Upper lobe of left lung (tissue), 6 donors: Measurements from ENCODE around the gene FER1L5. TPM values are rescaled to one million over a fixed set of nuclear protein-coding genes. Genes with fewer than 3 reads are reported as not detected.

Source experiments
- ATAC-seq, 2 donors: fragments of 200-7000 bp; cut with Tn5 transposase; one replicate each; pipeline ENCODE4 v1.9.1; 2022; ENCODE audit warnings: mild to moderate bottlenecking in 2 of 2, moderate library complexity in 2 of 2; ENCODE audit not compliant: low FRiP score in 2 of 2
- DNase-seq, 2 donors: peaks; one replicate each; pipeline ENCODE4 v3.0.0-alpha.2; 2019 to 2020
- H3K27ac ChIP-seq, 4 donors: fragments of 200-600 bp; sonication (generic); one replicate each; pipeline ENCODE4 v1.5.1; 2016 to 2019
- H3K27me3 ChIP-seq, 4 donors: fragments of 200-600 bp; sonication (generic); one replicate each; pipeline ENCODE4 v1.5.1; 2017 to 2019
- H3K36me3 ChIP-seq, 4 donors: fragments of 200-600 bp; sonication (generic); one replicate each; pipeline ENCODE4 v1.5.1; 2016 to 2019
- H3K4me1 ChIP-seq, 4 donors: fragments of 200-600 bp; sonication (generic); one replicate each; pipeline ENCODE4 v1.5.1; 2018 to 2019
- H3K4me3 ChIP-seq, 4 donors: fragments of 200-600 bp; sonication (generic); one replicate each; pipeline ENCODE4 v1.5.1; 2017 to 2019; ENCODE audit warnings: mild to moderate bottlenecking in 2 of 4, moderate library complexity in 1 of 4
- H3K9me3 ChIP-seq, 4 donors: fragments of 200-600 bp; sonication (generic); one replicate each; pipeline ENCODE4 v1.5.1; 2018 to 2019
- EP300 ChIP-seq, 4 donors: sonication (generic); formaldehyde crosslinking; IDR thresholded peaks; one replicate each; pipeline ENCODE4 v1.5.1; 2017; ENCODE audit warnings: antibody characterized with exemption in 4 of 4, control low read depth in 2 of 4
- POLR2A ChIP-seq, 4 donors: fragments of 450-650 bp; IDR thresholded peaks; one replicate each; pipeline ENCODE4 v1.5.1; 2016 to 2017; ENCODE audit warnings: antibody characterized with exemption in 4 of 4, mild to moderate bottlenecking in 2 of 4
- POLR2AphosphoS5 ChIP-seq, 2 donors: sonication (generic); formaldehyde crosslinking; IDR thresholded peaks; one replicate each; pipeline ENCODE4 v1.5.1; 2017; ENCODE audit warnings: antibody characterized with exemption in 2 of 2
- WGBS, 2 donors: methylation state at CpG; one replicate each; pipeline ENCODE4 v1.1.5; 2017 to 2018; 5-methylcytosine and 5-hydroxymethylcytosine counted together
- total RNA-seq, 6 donors: library from RNA; depleted of rRNA in 4 of 6; stranded (reverse); fragments of >200 nt in 4 of 6; gene quantifications; one replicate each; pipeline versions ENCODE4 v1.1.0 to v1.2.1, GENCODE V29; 2016 to 2021
- TF ChIP-seq, protein P1 (sequence below), 6 experiments: fragments of 450-650 bp in 4 of 6; fragments of 200-600 bp in 2 of 6; sonication (generic) in 2 of 6; IDR thresholded peaks; one replicate each; pipeline ENCODE4 v1.5.1; 2016 to 2019; ENCODE audit warnings: antibody characterized with exemption in 6 of 6
- donor health status: DM: no; HTN: no; CAD: no; lungs with moderate emphysema.
- donor health status: DM: no; HTN: yes; CAD: no; lungs with severe emphysema.

FER1L5 gene
- total RNA-seq, 6 donors from 2014 or later, result 0.15 to 5.2 (median 0.43) TPM

DNA sequence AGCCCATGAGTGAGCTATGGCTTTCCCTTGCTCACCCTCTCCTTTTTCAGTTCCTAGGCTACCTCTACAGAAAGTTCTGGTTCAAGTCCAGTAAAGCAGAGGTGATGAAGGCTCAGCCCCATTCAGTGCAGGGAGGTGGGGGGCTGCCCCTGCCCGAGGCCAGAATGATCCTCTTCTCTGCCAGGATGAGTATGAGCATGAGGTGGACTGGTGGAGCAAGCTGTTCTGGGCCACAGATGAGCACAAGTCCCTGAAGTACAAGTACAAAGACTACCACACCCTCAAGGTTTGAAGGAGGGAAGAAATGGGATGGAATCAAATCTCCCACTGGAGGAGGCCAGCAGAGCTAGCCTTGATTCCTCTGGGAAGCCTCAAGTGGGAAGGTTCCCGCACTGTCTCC, 54.9 kb downstream of the FER1L5 start:
- 33 to 88% methylated on average over 1 to 2 of the region's 2 CpGs for WGBS, 2 donors
- Histone ChIP-seq H3K36me3 (peaks cover 0 to 7% (median 3%) of the 10 kb centered on the region in 4 donors), H3K27me3 (no peaks in the 10 kb centered on the region), H3K4me3 (no peak overlapping the region), H3K27ac (no peak overlapping the region), H3K4me1 (peaks cover 0 to 7% (median 0%) of the 10 kb centered on the region in 4 donors), H3K9me3 (no peaks in the 10 kb centered on the region)
- no peak for TF ChIP-seq POLR2AphosphoS5 (IDR thresholded peaks at IDR 0.05)
- no peak for TF ChIP-seq POLR2A (IDR thresholded peaks at IDR 0.05)
- TF ChIP-seq, protein P1, sequence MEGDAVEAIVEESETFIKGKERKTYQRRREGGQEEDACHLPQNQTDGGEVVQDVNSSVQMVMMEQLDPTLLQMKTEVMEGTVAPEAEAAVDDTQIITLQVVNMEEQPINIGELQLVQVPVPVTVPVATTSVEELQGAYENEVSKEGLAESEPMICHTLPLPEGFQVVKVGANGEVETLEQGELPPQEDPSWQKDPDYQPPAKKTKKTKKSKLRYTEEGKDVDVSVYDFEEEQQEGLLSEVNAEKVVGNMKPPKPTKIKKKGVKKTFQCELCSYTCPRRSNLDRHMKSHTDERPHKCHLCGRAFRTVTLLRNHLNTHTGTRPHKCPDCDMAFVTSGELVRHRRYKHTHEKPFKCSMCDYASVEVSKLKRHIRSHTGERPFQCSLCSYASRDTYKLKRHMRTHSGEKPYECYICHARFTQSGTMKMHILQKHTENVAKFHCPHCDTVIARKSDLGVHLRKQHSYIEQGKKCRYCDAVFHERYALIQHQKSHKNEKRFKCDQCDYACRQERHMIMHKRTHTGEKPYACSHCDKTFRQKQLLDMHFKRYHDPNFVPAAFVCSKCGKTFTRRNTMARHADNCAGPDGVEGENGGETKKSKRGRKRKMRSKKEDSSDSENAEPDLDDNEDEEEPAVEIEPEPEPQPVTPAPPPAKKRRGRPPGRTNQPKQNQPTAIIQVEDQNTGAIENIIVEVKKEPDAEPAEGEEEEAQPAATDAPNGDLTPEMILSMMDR (IDR thresholded peaks at IDR 0.05), result no peak
- no peak for TF ChIP-seq EP300 (IDR thresholded peaks at IDR 0.05)
- no peak for ATAC-seq
- no peak for DNase-seq

- Histone ChIP-seq H3K27me3 (no peaks in the 10 kb centered on the region), H3K36me3 (peaks cover 0 to 16% (median 8%) of the 10 kb centered on the region in 4 donors), H3K9me3 (no peaks in the 10 kb centered on the region), H3K27ac (no peak overlapping the region), H3K4me3 (no peak overlapping the region), H3K4me1 (no peaks in the 10 kb centered on the region)
- WGBS, 2 donors, result 90 to 97% methylated on average over 7 to 14 of the region's 14 CpGs
- no peak for TF ChIP-seq POLR2A (IDR thresholded peaks at IDR 0.05)
- TF ChIP-seq POLR2AphosphoS5 (IDR thresholded peaks at IDR 0.05), result no peak
- TF ChIP-seq, protein P1 (IDR thresholded peaks at IDR 0.05), result no peak
- TF ChIP-seq EP300 (IDR thresholded peaks at IDR 0.05), result no peak
- DNase-seq (no peak), ATAC-seq (no peak)
These were observed 55.8 kb downstream of the FER1L5 start for GRCh38 chr2:96698221-96698861.

DNA sequence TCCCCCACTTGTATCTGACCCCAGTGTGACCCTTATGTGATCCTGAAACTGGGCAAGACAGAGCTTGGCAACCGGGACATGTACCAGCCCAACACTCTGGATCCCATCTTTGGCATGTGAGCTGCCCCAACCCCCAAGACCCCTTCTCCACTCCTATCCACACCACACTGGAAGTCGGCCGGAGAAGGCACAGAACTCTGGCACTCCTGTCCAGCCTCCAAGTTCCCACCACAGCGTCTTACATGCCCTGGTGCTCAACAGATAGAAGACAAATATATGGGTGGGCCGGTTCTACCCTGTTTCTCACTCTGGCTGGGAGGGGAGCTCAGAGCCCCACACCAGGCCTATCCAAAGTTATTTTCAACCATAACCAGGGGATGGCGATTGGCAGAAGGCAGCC, 56.5 kb downstream of the FER1L5 start:
- Histone ChIP-seq H3K27ac (no peak overlapping the region), H3K9me3 (no peaks in the 10 kb centered on the region), H3K4me3 (no peak overlapping the region), H3K27me3 (no peaks in the 10 kb centered on the region), H3K36me3 (peaks cover 0 to 17% (median 9%) of the 10 kb centered on the region in 4 donors), H3K4me1 (no peaks in the 10 kb centered on the region)
- ATAC-seq (no peak), DNase-seq (no peak)
- WGBS, 2 donors, result 88 to 100% methylated on average over 1 to 6 of the region's 6 CpGs
- no peak for TF ChIP-seq POLR2A (IDR thresholded peaks at IDR 0.05)
- no peak for TF ChIP-seq POLR2AphosphoS5 (IDR thresholded peaks at IDR 0.05)
- TF ChIP-seq, protein P1 (IDR thresholded peaks at IDR 0.05), result no peak

DNA sequence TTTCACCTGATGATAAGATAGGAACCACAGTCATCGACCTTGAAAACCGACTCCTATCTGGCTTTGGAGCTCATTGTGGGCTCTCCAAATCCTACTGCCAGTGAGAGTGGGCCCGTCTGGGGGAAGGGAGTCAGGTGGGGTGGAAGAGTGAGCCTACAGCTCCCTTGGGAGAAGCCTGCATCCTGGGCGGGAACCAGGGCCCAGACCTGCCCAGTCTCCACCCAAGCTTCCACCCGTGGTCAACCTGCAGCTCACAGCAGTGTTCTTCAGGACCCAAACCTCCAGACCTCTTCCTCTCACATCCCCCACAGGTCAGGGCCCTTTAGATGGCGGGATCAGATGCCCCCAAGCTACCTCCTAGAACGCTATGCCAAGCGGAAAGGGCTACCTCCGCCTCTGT, 57.1 kb downstream of the FER1L5 start:
- Histone ChIP-seq H3K27me3 (no peaks in the 10 kb centered on the region), H3K27ac (no peak overlapping the region), H3K4me3 (no peak overlapping the region), H3K9me3 (no peaks in the 10 kb centered on the region), H3K4me1 (no peaks in the 10 kb centered on the region), H3K36me3 (peaks cover 0 to 17% (median 12%) of the 10 kb centered on the region in 4 donors)
- WGBS, 2 donors, result 89 to 94% methylated on average over 7 to 9 of the region's 9 CpGs
- ATAC-seq (no peak), DNase-seq (no peak)
- TF ChIP-seq, protein P1 (IDR thresholded peaks at IDR 0.05), result no peak
- TF ChIP-seq POLR2AphosphoS5 (IDR thresholded peaks at IDR 0.05) (no peak), POLR2A (IDR thresholded peaks at IDR 0.05) (no peak), EP300 (IDR thresholded peaks at IDR 0.05) (no peak)

DNA sequence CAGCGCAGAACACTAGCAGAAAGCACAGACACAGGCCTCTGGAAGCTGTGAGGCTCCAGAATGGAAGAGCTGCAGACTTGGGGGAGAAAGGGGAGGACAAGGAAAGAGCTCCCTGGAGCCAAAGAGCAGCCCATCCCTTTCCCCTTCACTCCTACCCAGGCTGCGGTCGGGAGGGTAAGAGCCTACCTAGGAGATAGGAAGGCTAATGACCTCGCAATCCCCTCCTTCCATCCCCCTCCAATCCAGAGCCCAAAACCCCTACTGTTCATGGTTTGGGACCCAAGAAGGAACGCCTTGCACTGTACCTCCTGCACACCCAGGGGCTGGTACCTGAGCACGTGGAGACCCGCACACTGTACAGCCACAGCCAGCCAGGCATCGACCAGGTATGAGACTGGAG, 57.5 kb downstream of the FER1L5 start:
- WGBS, 2 donors, result 96% methylated on average over 6 to 8 of the region's 8 CpGs
- Histone ChIP-seq H3K4me3 (no peak overlapping the region), H3K9me3 (no peaks in the 10 kb centered on the region), H3K36me3 (peaks cover 0 to 21% (median 13%) of the 10 kb centered on the region in 4 donors), H3K27ac (no peak overlapping the region), H3K4me1 (no peaks in the 10 kb centered on the region), H3K27me3 (no peaks in the 10 kb centered on the region)
- TF ChIP-seq POLR2AphosphoS5 (IDR thresholded peaks at IDR 0.05) (no peak), EP300 (IDR thresholded peaks at IDR 0.05) (no peak), POLR2A (IDR thresholded peaks at IDR 0.05) (no peak)
- TF ChIP-seq, protein P1 (IDR thresholded peaks at IDR 0.05), result no peak
- DNase-seq (no peak), ATAC-seq (no peak)
